ENCODE measurements around the gene TSPAN17. TPM values are rescaled to one million over a fixed set of nuclear protein-coding genes. Genes with fewer than 3 reads are reported as not detected.

Gene TSPAN17
- total RNA-seq, 1 experiment from 2014 or later, result 23.3 TPM

GRCh38 chr5:176670449-176670848, 23.2 kb downstream of the TSPAN17 start:
- Histone ChIP-seq H3K4me3 (ENCODE audit: low read depth, low read length, poor library complexity, severe bottlenecking) (no peak overlapping the region), H3K27ac (ENCODE audit: low read depth, low read length, poor library complexity, severe bottlenecking) (no peak overlapping the region), H3K36me3 (ENCODE audit: insufficient read depth, low read length, poor library complexity, severe bottlenecking) (no peaks in the 10 kb centered on the region), H3K4me1 (ENCODE audit: insufficient read depth, low read length, poor library complexity, severe bottlenecking) (no peaks in the 10 kb centered on the region), H3K27me3 (replicated peaks; ENCODE audit: insufficient read depth, low read depth, low read length, poor library complexity) (no peaks in the 10 kb centered on the region), H3K9me3 (ENCODE audit: low read depth, low read length, poor library complexity, severe bottlenecking) (no peaks in the 10 kb centered on the region)
- DNase-seq (ENCODE audit: low spot score), result no peak
- intact Hi-C loops (cut with micrococcal nuclease; ENCODE audit: unreplicated experiment), result no loop called here
- no TSS peak for BruUV-seq (replicated peaks)
- no peak for TF ChIP-seq CTCF (conservative IDR thresholded peaks at IDR 0.05; ENCODE audit: low read depth, low read length)
- no peak for TF ChIP-seq EZH2 (IDR thresholded peaks at IDR 0.05; ENCODE audit: borderline replicate concordance, low read depth, low read length, poor library complexity, severe bottlenecking)
- ChIA-PET CTCF (interaction anchor here (0.6 to 1.6 kb wide), 2 partner anchors 9 to 293 kb away, joined by 3 to 6 read pairs; no protein-coding TSS in a partner anchor), POLR2A (ENCODE audit: low non-redundant PET) (no interaction called here)

- POLR2A ChIA-PET (ENCODE audit: low non-redundant PET), result no interaction called here
- no peak for DNase-seq (ENCODE audit: low spot score)
- intact Hi-C loops (cut with micrococcal nuclease; ENCODE audit: unreplicated experiment), result no loop called here
- Histone ChIP-seq H3K4me3 (ENCODE audit: low read depth, low read length, poor library complexity, severe bottlenecking) (no peak overlapping the region), H3K27ac (ENCODE audit: low read depth, low read length, poor library complexity, severe bottlenecking) (no peak overlapping the region), H3K4me1 (ENCODE audit: insufficient read depth, low read length, poor library complexity, severe bottlenecking) (peaks cover 7% of the 10 kb centered on the region), H3K9me3 (ENCODE audit: low read depth, low read length, poor library complexity, severe bottlenecking) (no peaks in the 10 kb centered on the region), H3K36me3 (ENCODE audit: insufficient read depth, low read length, poor library complexity, severe bottlenecking) (no peaks in the 10 kb centered on the region), H3K27me3 (replicated peaks; ENCODE audit: insufficient read depth, low read depth, low read length, poor library complexity) (no peaks in the 10 kb centered on the region)
- no TSS peak for BruUV-seq (replicated peaks)
- CTCF ChIA-PET, result no interaction called here
- TF ChIP-seq EZH2 (IDR thresholded peaks at IDR 0.05; ENCODE audit: borderline replicate concordance, low read depth, low read length, poor library complexity, severe bottlenecking) (no peak), CTCF (conservative IDR thresholded peaks at IDR 0.05; ENCODE audit: low read depth, low read length) (no peak)
Observed at GRCh38 chr5:176671399-176671798, 24.1 kb downstream of the TSPAN17 start.

GRCh38 chr5:176671890-176672747, 24.8 kb downstream of the TSPAN17 start:
- Histone ChIP-seq H3K27me3 (replicated peaks; ENCODE audit: insufficient read depth, low read depth, low read length, poor library complexity) (no peaks in the 10 kb centered on the region), H3K27ac (ENCODE audit: low read depth, low read length, poor library complexity, severe bottlenecking) (no peak overlapping the region), H3K4me3 (ENCODE audit: low read depth, low read length, poor library complexity, severe bottlenecking) (no peak overlapping the region), H3K4me1 (ENCODE audit: insufficient read depth, low read length, poor library complexity, severe bottlenecking) (peaks cover 14% of the 10 kb centered on the region), H3K36me3 (ENCODE audit: insufficient read depth, low read length, poor library complexity, severe bottlenecking) (no peaks in the 10 kb centered on the region), H3K9me3 (ENCODE audit: low read depth, low read length, poor library complexity, severe bottlenecking) (no peaks in the 10 kb centered on the region)
- no peak for DNase-seq (ENCODE audit: low spot score)
- intact Hi-C loops (cut with micrococcal nuclease; ENCODE audit: unreplicated experiment), result no loop called here
- POLR2A ChIA-PET (ENCODE audit: low non-redundant PET), result interaction anchor here (0.6 kb wide), 1 partner anchor 12 kb away, joined by 3 read pairs; no protein-coding TSS in a partner anchor
- CTCF ChIA-PET, result no interaction called here
- no peak for TF ChIP-seq CTCF (conservative IDR thresholded peaks at IDR 0.05; ENCODE audit: low read depth, low read length)
- TF ChIP-seq EZH2 (IDR thresholded peaks at IDR 0.05; ENCODE audit: borderline replicate concordance, low read depth, low read length, poor library complexity, severe bottlenecking), result no peak
- no TSS peak for BruUV-seq (replicated peaks)

Data from A673 (cell line).